Measurements from ENCODE around the gene PCDHB12.
"Not testable (repeated sequence)": the region's sequence is repeated elsewhere in the genome, so short reads cannot be mapped to it uniquely, and the experiment has no call there.

Gene PCDHB12

GRCh38 chr5:141180313-141180712 lies 28.2 kb upstream of the PCDHB12 start:
- no peak for DNase-seq (ENCODE audit: extremely low read depth, insufficient read length)
- TF ChIP-seq CTCF (IDR thresholded peaks at IDR 0.05; ENCODE audit: insufficient read depth, low read length, poor library complexity, severe bottlenecking) = no peak
- Histone ChIP-seq H3K4me3 (replicated peaks; ENCODE audit: low read depth, low read length) (no peak overlapping the region), H3K36me3 (ENCODE audit: control insufficient read depth, insufficient read depth, low read length) (no peaks in the 10 kb centered on the region), H3K27me3 (replicated peaks; ENCODE audit: control insufficient read depth, insufficient read depth, low read length) (no peaks in the 10 kb centered on the region)

- Histone ChIP-seq H3K36me3 (ENCODE audit: control insufficient read depth, insufficient read depth, low read length) (no peaks in the 10 kb centered on the region), H3K27me3 (replicated peaks; ENCODE audit: control insufficient read depth, insufficient read depth, low read length) (no peaks in the 10 kb centered on the region), H3K4me3 (replicated peaks; ENCODE audit: low read depth, low read length) (no peak within 1 kb of the TSS)
- no peak for DNase-seq (ENCODE audit: extremely low read depth, insufficient read length)
- no peak for TF ChIP-seq CTCF (IDR thresholded peaks at IDR 0.05; ENCODE audit: insufficient read depth, low read length, poor library complexity, severe bottlenecking)
Measured at GRCh38 chr5:141182248-141182647, 26.3 kb upstream of the PCDHB12 start, which contains the start of gene PCDHB16. PCDHB16 (plus strand) TSS chr5:141182387; CDS start chr5:141182560, 173 bp downstream.

DNA sequence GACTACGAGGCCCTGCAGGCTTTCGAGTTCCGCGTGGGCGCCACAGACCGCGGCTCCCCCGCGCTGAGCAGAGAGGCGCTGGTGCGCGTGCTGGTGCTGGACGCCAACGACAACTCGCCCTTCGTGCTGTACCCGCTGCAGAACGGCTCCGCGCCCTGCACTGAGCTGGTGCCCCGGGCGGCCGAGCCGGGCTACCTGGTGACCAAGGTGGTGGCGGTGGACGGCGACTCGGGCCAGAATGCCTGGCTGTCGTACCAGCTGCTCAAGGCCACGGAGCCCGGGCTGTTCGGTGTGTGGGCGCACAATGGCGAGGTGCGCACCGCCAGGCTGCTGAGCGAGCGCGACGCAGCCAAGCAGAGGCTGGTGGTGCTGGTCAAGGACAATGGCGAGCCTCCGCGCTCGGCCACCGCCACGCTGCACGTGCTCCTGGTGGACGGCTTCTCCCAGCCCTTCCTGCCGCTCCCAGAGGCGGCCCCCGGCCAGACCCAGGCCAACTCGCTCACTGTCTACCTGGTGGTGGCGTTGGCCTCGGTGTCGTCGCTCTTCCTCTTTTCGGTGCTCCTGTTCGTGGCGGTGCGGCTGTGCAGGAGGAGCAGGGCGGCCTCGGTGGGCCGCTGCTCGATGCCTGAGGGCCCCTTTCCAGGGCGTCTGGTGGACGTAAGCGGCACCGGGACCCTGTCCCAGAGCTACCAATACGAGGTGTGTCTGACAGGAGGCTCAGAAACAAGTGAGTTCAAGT lies 24.2 kb upstream of the PCDHB12 start:
- not testable (repeated sequence) for H3K4me3 ChIP-seq (replicated peaks; ENCODE audit: low read depth, low read length); H3K27me3 ChIP-seq (replicated peaks; ENCODE audit: control insufficient read depth, insufficient read depth, low read length); H3K36me3 ChIP-seq (ENCODE audit: control insufficient read depth, insufficient read depth, low read length); DNase-seq (ENCODE audit: extremely low read depth, insufficient read length)

- Histone ChIP-seq H3K4me3 (replicated peaks; ENCODE audit: low read depth, low read length) (peak within 1 kb of the TSS; percentile 19; the same call in 1 of the 2 replicates), H3K27me3 (replicated peaks; ENCODE audit: control insufficient read depth, insufficient read depth, low read length) (no peaks in the 10 kb centered on the region), H3K36me3 (ENCODE audit: control insufficient read depth, insufficient read depth, low read length) (no peaks in the 10 kb centered on the region)
- no peak for DNase-seq (ENCODE audit: extremely low read depth, insufficient read length)
- peak; percentile 51 for TF ChIP-seq CTCF (IDR thresholded peaks at IDR 0.05; ENCODE audit: insufficient read depth, low read length, poor library complexity, severe bottlenecking)
Measured at GRCh38 chr5:141186897-141187512, 21.5 kb upstream of the PCDHB12 start, which contains the start of gene PCDHB9. PCDHB9 (plus strand) TSS chr5:141187161; CDS start chr5:141187319, 158 bp downstream.

- DNase-seq (ENCODE audit: extremely low read depth, insufficient read length); H3K36me3 ChIP-seq (ENCODE audit: control insufficient read depth, insufficient read depth, low read length); H3K4me3 ChIP-seq (replicated peaks; ENCODE audit: low read depth, low read length); H3K27me3 ChIP-seq (replicated peaks; ENCODE audit: control insufficient read depth, insufficient read depth, low read length): not testable (repeated sequence)
Measured at GRCh38 chr5:141188682-141189081, 19.8 kb upstream of the PCDHB12 start.

DNA sequence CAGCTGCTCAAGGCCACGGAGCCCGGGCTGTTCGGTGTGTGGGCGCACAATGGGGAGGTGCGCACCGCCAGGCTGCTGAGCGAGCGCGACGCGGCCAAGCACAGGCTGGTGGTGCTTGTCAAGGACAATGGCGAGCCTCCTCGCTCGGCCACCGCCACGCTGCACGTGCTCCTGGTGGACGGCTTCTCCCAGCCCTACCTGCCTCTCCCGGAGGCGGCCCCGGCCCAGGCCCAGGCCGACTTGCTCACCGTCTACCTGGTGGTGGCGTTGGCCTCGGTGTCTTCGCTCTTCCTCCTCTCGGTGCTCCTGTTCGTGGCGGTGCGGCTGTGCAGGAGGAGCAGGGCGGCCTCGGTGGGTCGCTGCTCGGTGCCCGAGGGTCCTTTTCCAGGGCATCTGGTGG lies 19.4 kb upstream of the PCDHB12 start:
- H3K4me3 ChIP-seq (replicated peaks; ENCODE audit: low read depth, low read length); H3K27me3 ChIP-seq (replicated peaks; ENCODE audit: control insufficient read depth, insufficient read depth, low read length); H3K36me3 ChIP-seq (ENCODE audit: control insufficient read depth, insufficient read depth, low read length); DNase-seq (ENCODE audit: extremely low read depth, insufficient read length): not testable (repeated sequence)

GRCh38 chr5:141192110-141192725 lies 16.3 kb upstream of the PCDHB12 start, which contains the start of gene PCDHB10:
PCDHB10 (plus strand) TSS chr5:141192353; CDS start chr5:141192553, 200 bp downstream.
- DNase-seq (ENCODE audit: extremely low read depth, insufficient read length) = no peak
- no peak within 1 kb of the TSS for H3K4me3 ChIP-seq (replicated peaks; ENCODE audit: low read depth, low read length)
- no peaks in the 10 kb centered on the region for H3K36me3 ChIP-seq (ENCODE audit: control insufficient read depth, insufficient read depth, low read length)
- no peaks in the 10 kb centered on the region for H3K27me3 ChIP-seq (replicated peaks; ENCODE audit: control insufficient read depth, insufficient read depth, low read length)
- TF ChIP-seq CTCF (IDR thresholded peaks at IDR 0.05; ENCODE audit: insufficient read depth, low read length, poor library complexity, severe bottlenecking) = peak; percentile 31

GRCh38 chr5:141194332-141194731 lies 14.2 kb upstream of the PCDHB12 start:
- not testable (repeated sequence) for H3K36me3 ChIP-seq (ENCODE audit: control insufficient read depth, insufficient read depth, low read length); H3K27me3 ChIP-seq (replicated peaks; ENCODE audit: control insufficient read depth, insufficient read depth, low read length); DNase-seq (ENCODE audit: extremely low read depth, insufficient read length); H3K4me3 ChIP-seq (replicated peaks; ENCODE audit: low read depth, low read length)
